Hematopoietic multipotent progenitor cell treated with erythropoietin and hydrocortisone succinate and interleukin-3 and kit ligand, for 4 days (in vitro differentiated cells): ENCODE results near the gene AGPAT3.

ENCODE experiments used
- DNase-seq: peaks from one replicate; pipeline ENCODE4 v3.0.0-alpha.2; 2015

AGPAT3 gene

DNA sequence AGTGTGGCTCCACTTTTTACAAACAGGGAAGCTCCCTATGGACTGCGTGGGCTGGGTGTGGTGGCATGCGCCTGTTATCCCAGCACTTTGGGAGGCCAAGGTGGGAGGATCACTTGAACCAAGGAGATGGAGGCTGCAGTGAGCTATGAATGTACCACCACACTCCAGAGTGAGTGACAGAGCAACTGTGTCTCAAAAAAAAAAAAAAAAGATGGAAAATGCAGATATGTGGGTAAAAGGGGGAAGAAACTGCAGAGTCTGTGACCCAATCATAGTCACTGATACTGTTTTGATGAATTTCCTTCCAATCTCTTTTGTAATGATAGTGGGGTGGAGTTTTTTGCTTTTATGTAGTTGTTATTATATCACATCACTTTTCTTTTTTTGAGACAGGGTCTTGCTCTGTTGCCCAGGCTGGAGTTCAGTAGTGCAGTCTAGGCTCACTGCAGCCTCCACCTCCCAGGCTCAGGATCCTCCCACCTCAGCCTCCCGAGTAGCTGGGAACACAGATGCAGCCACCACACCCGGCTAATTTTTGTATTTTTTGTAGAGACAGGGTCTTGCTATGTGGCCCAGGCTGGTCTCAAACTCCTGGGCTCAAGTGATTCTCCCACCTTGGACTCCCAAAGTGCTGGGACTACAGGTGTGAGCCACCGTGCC, 138.4 kb downstream of the AGPAT3 start:
- peak; percentile 48 for DNase-seq

DNA sequence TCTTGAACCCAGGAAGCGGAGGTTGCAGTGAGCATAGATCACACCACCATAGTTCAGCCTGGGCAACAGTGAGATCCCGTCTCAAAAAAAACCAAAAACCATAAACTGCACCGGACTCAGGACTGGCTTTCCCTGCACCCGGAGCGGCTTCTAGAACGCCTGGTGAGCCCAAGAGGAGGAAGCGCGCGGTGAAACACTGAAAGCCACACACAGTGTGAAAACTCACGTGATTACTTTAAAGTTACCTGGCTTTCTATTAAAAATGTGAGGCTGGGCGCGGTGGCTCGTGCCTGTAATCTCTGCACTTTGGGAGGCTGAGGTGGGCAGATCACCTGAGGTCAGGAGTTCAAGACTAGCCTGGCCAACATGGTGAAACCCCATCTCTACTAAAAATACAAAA, 140.0 kb downstream of the AGPAT3 start:
- DNase-seq, result no peak

DNA sequence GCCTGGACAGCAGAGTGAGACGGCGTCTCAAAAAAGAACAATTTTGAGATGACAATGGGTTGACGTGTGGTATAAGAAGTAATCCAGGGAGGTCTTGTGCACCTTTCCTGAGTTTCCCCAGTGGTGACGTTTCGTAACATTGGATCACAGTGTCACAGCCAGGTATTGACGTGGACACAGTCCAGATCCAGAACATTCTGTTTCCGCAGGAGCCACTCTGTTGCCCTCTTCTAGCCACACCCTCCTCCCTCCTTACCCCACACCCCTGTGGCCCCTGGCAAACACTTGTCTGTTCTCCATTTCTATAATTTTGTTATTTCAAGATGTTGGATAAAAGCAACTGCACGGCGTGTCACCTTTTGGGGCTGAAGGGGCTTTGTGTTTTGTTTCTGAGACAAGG, 140.6 kb downstream of the AGPAT3 start:
- DNase-seq, result no peak

DNA sequence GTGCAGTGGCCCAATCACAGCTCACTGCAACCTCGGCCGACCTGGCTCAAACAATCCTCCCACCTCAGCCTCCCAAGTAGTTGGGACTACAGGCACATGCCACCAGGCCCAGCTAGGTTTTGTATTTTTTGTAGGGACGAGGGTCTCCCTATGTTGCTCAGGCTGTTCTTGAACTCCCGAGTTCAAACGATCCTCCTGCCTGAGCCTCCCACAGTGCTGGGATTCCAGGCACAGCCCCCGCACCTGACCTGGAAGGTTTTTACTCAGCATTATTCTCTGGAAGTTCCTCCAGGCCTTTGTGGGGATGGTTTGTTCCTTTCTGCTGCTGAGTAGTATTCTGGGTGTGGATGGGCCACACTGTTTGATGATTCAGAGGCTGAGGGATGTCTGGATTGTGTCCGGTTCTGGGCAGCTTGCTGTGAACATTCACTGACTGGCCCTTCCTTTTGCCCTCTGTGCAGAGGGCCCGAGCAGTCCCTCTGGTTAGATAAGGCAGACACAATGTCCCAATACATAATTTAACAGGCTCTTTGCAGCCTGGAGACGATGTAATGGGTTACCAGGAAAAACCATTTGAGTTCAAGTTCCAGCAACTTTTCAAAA, 141.1 kb downstream of the AGPAT3 start:
- DNase-seq, result no peak

DNA sequence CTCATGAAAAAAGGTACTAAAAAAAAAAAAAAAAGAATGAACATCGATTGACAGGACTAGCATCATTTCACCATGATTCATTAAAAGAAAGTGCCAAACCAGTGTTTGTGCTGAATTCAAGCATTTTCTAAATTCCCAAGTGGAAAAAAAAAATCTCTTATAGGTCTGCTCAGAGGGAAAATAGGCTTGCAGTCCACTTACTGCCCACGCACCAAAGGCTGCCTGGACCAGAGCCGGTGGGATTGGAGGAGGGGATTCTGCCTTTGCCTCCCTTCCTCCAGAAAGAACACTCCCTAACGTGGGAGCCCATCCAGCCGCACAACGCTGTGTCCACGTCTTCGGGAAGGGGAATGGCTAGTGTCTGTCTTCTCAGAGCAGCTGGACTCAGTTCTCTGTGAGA, 141.6 kb downstream of the AGPAT3 start:
- DNase-seq, result no peak

DNA sequence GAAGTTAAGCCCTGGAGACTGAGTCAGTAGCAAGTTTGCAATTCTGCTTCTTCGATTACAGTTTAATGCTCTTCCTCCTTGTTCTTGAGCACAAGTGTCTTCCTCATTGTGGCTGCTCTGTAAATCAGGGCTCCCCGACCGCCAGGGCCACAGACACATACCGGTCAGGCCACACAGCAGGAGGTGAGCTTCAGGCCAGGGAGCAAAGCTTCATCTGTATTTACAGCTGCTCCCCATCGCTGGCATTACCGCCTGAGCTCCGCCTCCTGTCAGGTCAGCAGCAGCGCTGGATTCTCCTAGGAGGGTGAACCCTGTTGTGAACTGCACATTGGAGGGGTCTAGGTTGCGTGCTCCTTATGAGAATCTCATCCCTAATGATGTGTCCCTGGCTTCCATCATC, 145.4 kb downstream of the AGPAT3 start:
- DNase-seq, result peak; percentile 22

DNA sequence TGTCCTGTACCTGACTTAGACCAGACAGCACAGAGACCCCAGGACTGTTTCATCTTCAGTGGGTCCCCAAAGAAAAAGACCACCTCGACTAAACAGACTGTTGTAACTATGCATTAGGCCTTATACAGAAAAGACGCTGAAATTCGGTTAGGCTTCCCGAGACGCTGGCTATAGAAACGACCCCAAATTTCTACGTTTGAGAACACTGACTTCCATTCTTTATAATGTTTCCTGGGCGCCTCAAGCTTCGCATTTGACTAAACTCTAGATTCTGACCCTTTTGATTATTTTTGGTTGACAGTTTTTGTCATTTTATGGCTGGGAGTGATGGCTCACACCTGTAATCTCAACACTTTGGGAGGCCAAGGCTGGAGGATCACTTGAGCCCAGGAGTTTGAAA, 146.1 kb downstream of the AGPAT3 start:
- DNase-seq, result no peak

DNA sequence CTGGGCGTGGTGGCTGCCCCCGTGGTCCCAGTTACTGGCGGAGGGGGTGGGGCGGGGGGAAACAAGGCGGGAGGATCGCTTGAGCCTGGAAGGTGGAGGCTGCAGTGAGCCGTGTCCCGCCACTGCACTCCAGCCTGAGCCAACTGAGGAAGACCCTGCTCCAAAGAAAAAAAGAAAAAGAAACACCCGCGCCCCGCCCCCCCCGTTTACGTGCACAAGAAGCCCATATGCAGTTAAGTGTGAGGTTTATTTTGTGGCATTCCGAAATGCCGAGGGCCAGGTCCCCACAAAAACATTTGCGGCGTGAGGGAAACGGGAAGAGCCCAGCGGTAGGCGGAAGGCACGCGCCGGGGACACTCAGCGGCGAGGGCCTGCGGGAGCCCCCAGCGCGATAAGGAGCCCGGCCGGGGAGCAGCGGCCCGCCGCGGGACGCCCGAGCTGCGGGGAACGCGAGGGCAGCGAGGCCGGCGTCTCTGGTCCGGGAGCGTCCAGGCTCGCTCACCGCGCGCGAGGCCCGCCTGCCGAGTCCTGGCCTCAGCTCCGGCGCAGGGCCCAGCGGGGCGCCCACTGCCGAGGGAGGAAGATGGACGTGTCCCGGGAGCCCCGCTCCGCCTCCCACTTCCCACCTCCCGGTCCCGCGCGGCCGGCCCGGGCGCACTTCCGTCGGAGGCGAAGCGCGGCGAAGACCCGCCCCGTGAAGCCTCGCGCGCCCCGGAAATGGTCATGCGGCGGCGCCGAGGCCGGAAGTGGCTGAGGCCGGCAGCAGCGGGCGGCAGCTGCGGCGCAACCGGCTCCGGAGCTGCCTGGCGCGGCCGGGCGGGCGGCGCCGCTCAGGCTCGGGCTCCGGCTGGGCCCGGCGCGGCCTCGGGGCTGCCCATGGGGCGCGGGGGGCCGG, 146.8 kb downstream of the AGPAT3 start, which contains the start of gene TRAPPC10:
TSS of gene TRAPPC10 (plus strand) at position 731 of the 895 bp plus-strand sequence. CDS start 185 bp downstream, outside the sequence.
- DNase-seq, result peak; percentile 94

DNA sequence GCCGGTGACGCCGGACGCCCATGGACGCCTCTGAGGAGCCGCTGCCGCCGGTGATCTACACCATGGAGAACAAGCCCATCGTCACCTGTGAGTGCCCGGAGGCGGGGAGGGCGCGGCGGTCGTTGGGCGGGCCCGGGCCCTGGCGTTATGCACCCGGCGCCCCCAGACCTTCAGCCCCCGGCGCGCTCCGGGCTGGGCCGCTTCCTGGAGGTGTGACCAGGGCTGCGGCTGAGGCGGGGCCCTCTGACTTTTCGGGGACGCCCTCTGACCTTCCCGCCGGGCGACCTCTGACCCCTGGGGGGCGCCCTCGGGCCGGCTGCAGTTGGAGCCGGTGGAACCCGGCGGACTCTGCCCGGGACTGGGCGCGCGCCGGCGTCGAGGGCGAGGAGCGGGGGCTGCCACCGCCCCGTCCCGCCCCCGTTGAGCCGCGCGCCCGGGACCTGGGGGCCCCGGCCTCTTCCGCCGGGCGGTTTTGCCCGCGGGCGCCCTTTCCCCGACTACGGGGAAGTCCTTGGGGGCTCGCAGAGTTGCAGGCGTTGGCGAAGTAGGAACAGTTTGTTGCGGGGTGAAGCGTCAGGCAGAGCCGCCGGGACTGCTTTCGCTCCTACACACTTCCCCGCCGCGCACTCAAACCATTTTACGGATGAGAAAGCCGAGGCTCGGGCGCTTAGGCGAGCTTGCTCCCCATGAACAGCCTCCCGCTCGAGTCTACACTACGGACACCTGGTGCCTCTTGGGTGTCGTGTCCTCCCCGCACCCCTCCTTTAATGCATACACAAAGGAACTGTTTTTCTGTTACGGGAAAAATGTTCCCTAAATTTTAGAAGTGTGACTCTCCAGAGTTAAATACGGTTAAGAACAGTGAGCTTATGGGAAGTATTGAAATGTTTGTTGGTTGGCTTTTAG, 147.7 kb downstream of the AGPAT3 start:
- DNase-seq, result peak; percentile 94

DNA sequence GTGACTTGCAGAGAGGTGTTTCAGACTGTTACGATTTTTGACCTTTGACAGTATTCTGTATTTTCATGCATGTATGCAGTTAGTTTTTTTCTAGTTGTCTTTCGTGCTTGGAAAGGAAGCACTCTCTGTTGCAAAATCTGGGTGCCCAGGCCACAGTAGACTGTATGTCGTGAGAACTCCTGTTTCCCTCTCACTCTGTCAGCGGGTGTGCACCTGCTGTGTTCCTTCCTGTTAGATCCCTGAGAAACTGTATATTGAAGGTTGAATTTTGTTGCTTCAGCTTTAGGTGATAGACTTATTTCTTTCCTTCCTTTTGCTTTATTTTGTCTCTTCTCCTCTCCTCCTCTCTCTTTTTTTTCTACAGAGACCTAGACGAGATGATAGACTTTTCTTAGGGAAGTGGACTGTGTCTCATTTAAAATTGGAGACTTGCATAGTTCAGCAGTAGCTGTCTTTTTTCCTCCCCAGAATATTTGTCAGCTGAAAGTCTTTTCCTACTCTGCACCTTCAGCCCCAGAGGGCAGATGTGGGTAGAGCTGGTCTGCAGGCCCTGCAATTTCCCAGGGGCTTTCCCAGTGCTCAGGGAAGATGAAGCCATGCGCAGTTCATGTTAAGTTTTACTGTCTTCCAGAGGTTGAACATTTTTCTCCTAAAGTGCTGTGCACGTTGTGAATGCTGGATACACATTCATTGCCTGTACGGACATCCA, 148.5 kb downstream of the AGPAT3 start:
- peak; percentile 73 for DNase-seq

DNA sequence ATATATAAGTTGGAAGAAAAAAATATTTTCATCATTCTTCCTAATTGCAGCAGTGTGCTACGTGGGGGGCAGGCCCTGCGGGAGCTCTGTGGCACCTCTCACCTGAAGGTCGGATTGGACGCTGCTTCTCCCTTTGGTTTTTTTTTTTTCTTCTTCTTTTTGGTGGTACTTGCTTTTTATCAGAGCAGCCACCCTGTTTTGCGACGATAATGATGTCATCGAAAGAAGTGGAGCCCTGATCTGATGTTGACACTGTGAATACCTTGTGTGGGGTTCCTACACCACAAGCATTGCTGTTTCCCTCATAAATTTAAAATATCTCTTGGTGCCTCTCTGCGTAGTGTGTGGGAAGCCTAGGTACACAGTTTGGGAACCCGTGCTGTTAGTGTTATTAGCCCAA, 152.6 kb downstream of the AGPAT3 start:
- DNase-seq, result peak; percentile 51

DNA sequence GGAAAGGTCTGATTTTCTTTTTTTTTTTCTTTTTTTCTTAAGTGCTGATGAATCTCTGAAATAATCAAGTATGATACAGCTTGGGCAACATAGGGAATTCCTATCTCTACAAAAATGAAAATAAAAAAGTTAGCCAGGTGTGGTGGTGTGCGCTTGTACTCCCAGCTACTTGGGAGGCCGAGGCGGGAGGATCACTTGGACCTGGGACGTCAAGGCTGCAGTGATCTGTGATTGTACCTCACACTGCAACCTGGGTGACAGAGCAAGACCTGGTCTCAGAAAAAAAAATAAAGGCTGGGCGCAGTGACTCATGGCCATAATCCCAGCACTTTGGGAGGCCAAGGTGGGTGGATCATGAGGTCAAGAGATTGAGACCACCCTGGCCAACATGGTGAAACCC, 153.1 kb downstream of the AGPAT3 start:
- no peak for DNase-seq

DNA sequence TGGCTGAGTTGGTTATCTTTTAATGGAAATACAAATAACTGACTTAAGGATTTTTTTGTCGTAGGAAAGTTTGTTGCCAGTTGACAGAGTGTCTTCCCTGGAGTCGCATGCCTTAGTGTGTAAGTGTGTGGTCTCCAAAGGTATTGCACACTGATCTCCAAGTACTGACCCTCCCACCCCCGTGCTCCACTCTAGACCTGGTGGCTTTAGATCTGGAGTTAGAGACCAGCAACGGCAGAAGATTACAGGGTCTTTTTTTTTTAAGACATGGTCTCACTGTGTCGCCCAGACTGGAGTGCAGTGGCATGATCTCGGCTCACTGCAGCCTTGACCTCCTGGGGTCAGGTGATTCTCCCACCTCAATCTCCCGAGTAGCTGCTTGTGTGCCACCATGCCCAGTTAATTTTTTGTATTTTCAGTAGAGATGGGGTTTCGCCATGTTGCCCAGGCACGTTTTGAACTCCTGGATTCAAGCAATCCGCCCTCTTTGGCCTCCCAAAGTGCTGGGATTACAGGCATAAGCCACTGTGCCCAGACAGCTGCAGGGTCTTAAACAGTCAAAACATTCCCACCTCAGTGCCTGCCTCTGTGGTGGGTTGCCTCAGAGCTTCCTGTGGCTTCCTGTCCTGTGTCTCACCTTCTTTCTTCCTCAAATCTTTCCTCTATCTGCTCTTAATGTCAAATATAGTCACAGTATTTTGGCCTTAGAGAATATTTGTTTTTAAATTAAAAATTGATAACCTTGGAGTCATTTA, 154.0 kb downstream of the AGPAT3 start:
- peak; percentile 18 for DNase-seq

DNA sequence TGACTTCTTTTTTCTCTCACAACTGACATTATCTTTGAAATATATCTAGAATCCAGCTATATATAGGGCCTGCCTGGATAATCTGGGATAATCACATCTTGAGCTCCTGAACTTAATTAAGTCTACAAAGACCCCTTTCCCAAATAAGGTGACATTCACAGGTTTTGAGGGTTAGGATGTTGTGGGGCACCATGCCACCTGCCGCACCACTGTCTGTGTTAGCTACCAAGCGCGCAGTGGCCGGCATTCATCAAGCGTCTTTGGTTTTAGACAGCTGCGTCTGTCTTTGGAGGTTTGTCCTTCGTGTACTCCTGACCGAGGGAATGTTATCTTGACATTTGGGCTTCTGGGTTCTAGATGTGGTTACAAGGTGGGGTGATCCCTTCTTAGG, 154.5 kb downstream of the AGPAT3 start:
- DNase-seq, result no peak

DNA sequence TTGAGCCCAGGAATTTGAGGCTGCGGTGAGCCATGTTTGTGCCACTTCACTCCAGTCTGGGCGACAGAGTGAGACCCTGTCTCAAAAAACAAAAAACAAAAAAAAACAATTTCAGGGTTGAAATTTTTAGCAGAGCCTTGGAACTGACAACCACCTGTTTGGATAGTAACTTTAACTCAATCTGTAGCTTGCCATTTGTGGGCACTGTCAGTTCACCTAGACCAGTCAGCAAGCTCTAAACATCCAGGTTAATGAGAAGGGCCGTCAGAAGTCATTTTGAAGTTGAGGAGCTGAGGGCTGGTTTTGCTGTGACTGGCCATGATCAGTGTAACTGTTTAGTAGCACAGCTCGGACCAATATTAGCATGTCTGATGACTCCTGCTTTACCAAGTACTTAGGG, 155.5 kb downstream of the AGPAT3 start:
- DNase-seq, result no peak

DNA sequence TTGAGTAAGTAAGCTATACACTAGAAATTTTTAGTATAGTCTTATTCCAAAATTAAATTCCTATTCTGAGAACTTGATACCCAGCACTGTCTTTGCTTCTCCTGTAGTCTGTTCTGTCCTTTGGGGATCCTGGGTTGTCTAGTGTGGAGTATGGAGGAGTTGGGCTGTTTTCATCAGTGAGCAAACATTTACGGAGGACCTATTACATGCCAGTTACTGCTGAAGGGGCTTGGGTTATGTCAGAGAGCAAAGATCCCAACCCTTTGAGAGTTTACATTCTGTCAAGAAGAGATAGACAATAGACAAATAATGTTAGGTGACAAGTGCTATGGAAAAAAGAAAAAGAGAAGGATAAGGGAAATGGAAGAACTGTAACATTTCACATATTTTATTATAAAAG, 156.0 kb downstream of the AGPAT3 start:
- DNase-seq, result no peak

DNA sequence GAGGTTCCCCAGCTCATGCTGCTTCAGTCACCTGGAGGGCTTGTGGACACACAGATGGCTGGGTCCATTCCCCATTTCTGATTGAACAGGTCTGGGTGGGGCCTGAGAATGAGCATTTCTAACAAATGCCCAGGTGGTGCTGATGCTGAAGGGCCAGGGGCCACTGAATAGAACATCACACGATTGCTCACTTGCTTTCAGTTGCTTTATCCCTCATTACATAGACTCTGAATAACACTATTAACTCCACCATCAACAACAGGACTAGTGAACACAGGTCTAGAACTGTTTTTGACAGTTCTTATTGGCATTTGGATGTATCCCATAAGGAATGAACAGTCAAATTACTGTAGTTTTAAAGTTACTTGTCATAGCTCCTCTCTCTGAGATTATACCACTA, 159.2 kb downstream of the AGPAT3 start:
- no peak for DNase-seq

DNA sequence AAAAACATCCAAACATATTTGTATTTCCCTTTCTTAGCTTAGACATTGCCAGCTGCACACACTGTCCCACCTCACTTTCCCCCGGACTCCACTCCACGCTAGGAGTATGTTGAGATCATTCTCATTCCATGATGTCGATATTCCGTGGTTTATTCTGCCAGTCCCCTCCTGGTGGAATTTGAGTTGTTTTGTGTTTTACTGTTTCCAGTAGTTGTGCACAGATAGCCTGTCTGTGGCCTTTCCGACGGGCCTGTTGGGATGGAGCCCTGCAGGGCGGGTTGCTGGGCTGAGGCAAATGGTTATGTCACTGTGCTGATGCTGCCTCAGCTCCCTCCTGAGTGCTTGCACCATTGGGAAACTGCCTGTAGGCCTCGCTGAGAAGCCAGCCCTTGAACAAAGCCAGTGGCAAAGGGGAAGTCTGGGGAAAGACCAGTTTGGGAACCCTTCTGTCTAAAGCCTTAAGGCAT, 159.9 kb downstream of the AGPAT3 start:
- DNase-seq, result peak; percentile 64

DNA sequence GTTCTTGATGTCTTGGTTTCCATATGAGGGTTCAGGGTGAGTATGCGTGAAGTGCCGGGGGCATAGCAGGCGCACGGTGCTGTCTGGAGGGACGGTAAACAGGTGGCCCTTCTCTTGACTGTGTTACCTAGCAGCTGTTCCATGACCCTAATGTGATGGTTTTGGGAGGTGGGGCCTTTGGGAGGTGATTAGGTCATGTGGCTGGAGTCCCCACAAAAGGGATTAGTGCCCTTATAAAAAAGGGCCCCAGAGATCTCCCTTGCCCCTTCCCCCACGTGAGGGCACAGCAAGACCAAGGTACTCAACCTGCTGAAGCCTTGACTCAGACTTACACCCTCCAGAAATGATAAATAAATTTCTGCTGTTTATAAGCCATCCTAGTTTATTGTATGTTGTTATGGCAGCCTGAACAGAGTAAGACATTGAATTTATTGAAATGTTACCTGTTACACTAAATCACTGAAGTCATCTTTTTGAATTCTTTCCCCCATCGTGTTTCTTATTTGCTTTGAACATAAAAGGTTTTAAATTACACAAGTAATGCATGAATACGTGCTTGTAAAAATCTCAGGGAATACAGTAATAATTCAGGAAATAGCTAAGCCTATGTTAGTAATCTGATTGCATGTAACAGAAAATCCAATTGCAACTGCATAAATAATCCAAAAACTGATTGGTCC, 162.7 kb downstream of the AGPAT3 start:
- no peak for DNase-seq

DNA sequence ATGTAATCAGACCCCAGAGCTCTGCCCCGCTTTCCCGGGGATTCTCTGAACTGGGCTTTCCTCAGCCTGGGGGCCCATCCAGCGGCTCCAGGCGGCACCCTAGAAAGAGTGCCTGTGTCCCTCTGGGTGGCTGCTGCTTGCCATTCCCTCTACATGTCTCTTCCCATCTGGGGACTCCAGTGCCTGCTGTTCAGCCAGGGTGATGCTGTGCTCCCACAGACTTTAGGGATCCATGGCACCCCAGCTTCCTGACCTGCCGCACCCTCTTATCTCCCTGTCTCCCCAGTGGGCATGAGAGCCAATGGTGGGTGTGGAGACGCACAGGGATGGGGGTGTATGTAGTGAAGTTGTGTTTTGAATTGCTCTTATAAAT, 163.2 kb downstream of the AGPAT3 start:
- DNase-seq, result no peak
